ENCODE results near the gene ETFA. TPM values are rescaled to one million over a fixed set of nuclear protein-coding genes. Genes with fewer than 3 reads are reported as not detected.

The ETFA gene
- total RNA-seq, 2 experiments from 2014 or later, result 166 to 168 TPM

GRCh38 chr15:76239786-76240185 is 71.5 kb downstream of the ETFA start:
- H3K9me3 Mint-ChIP-seq, result no peaks in the 10 kb centered on the region
- no peak overlapping the region for H3K27ac Mint-ChIP-seq

GRCh38 chr15:76236350-76236749 is 74.9 kb downstream of the ETFA start:
- no peak overlapping the region for H3K27ac Mint-ChIP-seq

More at GRCh38 chr15:76239786-76240185, 71.5 kb downstream of the ETFA start:
- H3K4me3 Mint-ChIP-seq, result no peak overlapping the region
- H3K4me1 Mint-ChIP-seq, result no peaks in the 10 kb centered on the region
- H3K36me3 Mint-ChIP-seq, result peaks cover 10% of the 10 kb centered on the region
- no peaks in the 10 kb centered on the region for H3K27me3 Mint-ChIP-seq
- no peak for DNase-seq

GRCh38 chr15:76235186-76235826 is 76.0 kb downstream of the ETFA start:
- no peaks in the 10 kb centered on the region for H3K9me3 Mint-ChIP-seq
- H3K36me3 Mint-ChIP-seq, result peaks cover 4% of the 10 kb centered on the region
- H3K27ac Mint-ChIP-seq, result no peak overlapping the region
- no peak for DNase-seq
- H3K27me3 Mint-ChIP-seq, result no peaks in the 10 kb centered on the region
- no peak overlapping the region for H3K4me3 Mint-ChIP-seq
- H3K4me1 Mint-ChIP-seq, result no peaks in the 10 kb centered on the region

More at GRCh38 chr15:76236350-76236749, 74.9 kb downstream of the ETFA start:
- no peak for DNase-seq
- Mint-ChIP-seq H3K9me3 (no peaks in the 10 kb centered on the region), H3K36me3 (peaks cover 2% of the 10 kb centered on the region), H3K27me3 (no peaks in the 10 kb centered on the region), H3K4me1 (no peaks in the 10 kb centered on the region), H3K4me3 (no peak overlapping the region)

GRCh38 chr15:76234337-76234889 is 76.9 kb downstream of the ETFA start:
- H3K4me1 Mint-ChIP-seq, result no peaks in the 10 kb centered on the region
- no peaks in the 10 kb centered on the region for H3K9me3 Mint-ChIP-seq
- H3K27ac Mint-ChIP-seq, result no peak overlapping the region
- no peak overlapping the region for H3K4me3 Mint-ChIP-seq
- H3K27me3 Mint-ChIP-seq, result no peaks in the 10 kb centered on the region
- DNase-seq, result no peak
- H3K36me3 Mint-ChIP-seq, result peaks cover 5% of the 10 kb centered on the region

- H3K36me3 Mint-ChIP-seq, result peaks cover 5% of the 10 kb centered on the region
- no peak for DNase-seq
- no peak overlapping the region for H3K4me3 Mint-ChIP-seq
- H3K27ac Mint-ChIP-seq, result no peak overlapping the region
- H3K9me3 Mint-ChIP-seq, result no peaks in the 10 kb centered on the region
- no peaks in the 10 kb centered on the region for H3K27me3 Mint-ChIP-seq
- H3K4me1 Mint-ChIP-seq, result no peaks in the 10 kb centered on the region
Measured at GRCh38 chr15:76233921-76234320, 77.3 kb downstream of the ETFA start.

GRCh38 chr15:76229266-76229665 is 82.0 kb downstream of the ETFA start:
- no peak overlapping the region for H3K27ac Mint-ChIP-seq
- H3K4me3 Mint-ChIP-seq, result no peak overlapping the region
- H3K4me1 Mint-ChIP-seq, result peaks cover 2% of the 10 kb centered on the region
- peaks cover 15% of the 10 kb centered on the region for H3K36me3 Mint-ChIP-seq
- no peaks in the 10 kb centered on the region for H3K27me3 Mint-ChIP-seq
- no peak for DNase-seq
- no peaks in the 10 kb centered on the region for H3K9me3 Mint-ChIP-seq

GRCh38 chr15:76223521-76223920 is 87.7 kb downstream of the ETFA start:
- no peak overlapping the region for H3K4me3 Mint-ChIP-seq

GRCh38 chr15:76222159-76222558 is 89.1 kb downstream of the ETFA start:
- Mint-ChIP-seq H3K4me1 (peaks cover 2% of the 10 kb centered on the region), H3K27ac (no peak overlapping the region), H3K9me3 (peaks cover 1% of the 10 kb centered on the region), H3K4me3 (no peak overlapping the region), H3K27me3 (no peaks in the 10 kb centered on the region), H3K36me3 (peaks cover 44% of the 10 kb centered on the region)
- no peak for DNase-seq

More at GRCh38 chr15:76223521-76223920, 87.7 kb downstream of the ETFA start:
- peaks cover 42% of the 10 kb centered on the region for H3K36me3 Mint-ChIP-seq
- H3K27ac Mint-ChIP-seq, result no peak overlapping the region
- no peak for DNase-seq
- H3K9me3 Mint-ChIP-seq, result peaks cover 1% of the 10 kb centered on the region
- peaks cover 2% of the 10 kb centered on the region for H3K4me1 Mint-ChIP-seq
- H3K27me3 Mint-ChIP-seq, result no peaks in the 10 kb centered on the region

- no peak overlapping the region for H3K27ac Mint-ChIP-seq
- H3K36me3 Mint-ChIP-seq, result peaks cover 44% of the 10 kb centered on the region
- peaks cover 2% of the 10 kb centered on the region for H3K4me1 Mint-ChIP-seq
- H3K9me3 Mint-ChIP-seq, result peaks cover 1% of the 10 kb centered on the region
- H3K4me3 Mint-ChIP-seq, result no peak overlapping the region
- no peak for DNase-seq
- H3K27me3 Mint-ChIP-seq, result no peaks in the 10 kb centered on the region
Measured at GRCh38 chr15:76221085-76221767, 90.0 kb downstream of the ETFA start.

GRCh38 chr15:76217882-76218217 is 93.4 kb downstream of the ETFA start:
- Mint-ChIP-seq H3K4me3 (no peak overlapping the region), H3K27ac (no peak overlapping the region), H3K36me3 (peaks cover 27% of the 10 kb centered on the region), H3K4me1 (no peaks in the 10 kb centered on the region), H3K9me3 (peaks cover 1% of the 10 kb centered on the region), H3K27me3 (no peaks in the 10 kb centered on the region)
- DNase-seq, result no peak

- Mint-ChIP-seq H3K36me3 (peaks cover 24% of the 10 kb centered on the region), H3K27ac (no peak overlapping the region), H3K4me3 (no peak overlapping the region), H3K9me3 (peaks cover 1% of the 10 kb centered on the region), H3K27me3 (no peaks in the 10 kb centered on the region), H3K4me1 (no peaks in the 10 kb centered on the region)
- no peak for DNase-seq
Measured at GRCh38 chr15:76217029-76217881, 94.0 kb downstream of the ETFA start.

GRCh38 chr15:76215634-76216033 is 95.6 kb downstream of the ETFA start:
- H3K27ac Mint-ChIP-seq, result no peak overlapping the region

GRCh38 chr15:76209942-76210341 is 101.3 kb downstream of the ETFA start:
- Mint-ChIP-seq H3K36me3 (peaks cover 2% of the 10 kb centered on the region), H3K4me1 (peaks cover 10% of the 10 kb centered on the region), H3K9me3 (no peaks in the 10 kb centered on the region), H3K27ac (no peak overlapping the region), H3K4me3 (no peak overlapping the region), H3K27me3 (no peaks in the 10 kb centered on the region)
- DNase-seq, result no peak

More at GRCh38 chr15:76215634-76216033, 95.6 kb downstream of the ETFA start:
- Mint-ChIP-seq H3K36me3 (peaks cover 16% of the 10 kb centered on the region), H3K4me3 (no peak overlapping the region), H3K27me3 (no peaks in the 10 kb centered on the region), H3K9me3 (peaks cover 1% of the 10 kb centered on the region), H3K4me1 (no peaks in the 10 kb centered on the region)
- no peak for DNase-seq

- Mint-ChIP-seq H3K27ac (no peak overlapping the region), H3K9me3 (no peaks in the 10 kb centered on the region), H3K4me1 (peaks cover 10% of the 10 kb centered on the region), H3K27me3 (no peaks in the 10 kb centered on the region), H3K36me3 (peaks cover 2% of the 10 kb centered on the region), H3K4me3 (no peak overlapping the region)
- DNase-seq, result no peak
Measured at GRCh38 chr15:76209523-76209922, 101.7 kb downstream of the ETFA start.

Data from activated naive CD8-positive, alpha-beta T cell treated with anti-CD3 and anti-CD28 coated beads for 36 hours (primary cell).